Gastroesophageal sphincter (tissue), 4 donors: Measurements from ENCODE around the gene NKAIN2. TPM values are rescaled to one million over a fixed set of nuclear protein-coding genes. Genes with fewer than 3 reads are reported as not detected.

Experiments
- ATAC-seq: fragments of 150-250 bp; one replicate; pipeline ENCODE4 v1.9.1; 2016; ENCODE audit warnings: mild to moderate bottlenecking, moderate library complexity
- H3K27ac ChIP-seq, 4 donors: fragments of 200-600 bp; sonication (generic) in 3 of 4; 1 replicate in 3 of 4; 2 replicates in 1 of 4; pipeline ENCODE4 v1.5.1; 2016 to 2019
- H3K27me3 ChIP-seq: fragments of 200-600 bp; sonication (generic); one replicate; pipeline ENCODE4 v1.5.1; 2019
- H3K36me3 ChIP-seq, 2 donors: fragments of 200-600 bp; sonication (generic); one replicate each; pipeline ENCODE4 v1.5.1; 2019; ENCODE audit warnings: control low read depth in 1 of 2
- H3K4me1 ChIP-seq, 3 donors: fragments of 200-600 bp; sonication (generic); 1 replicate in 2 of 3; 2 replicates in 1 of 3; pipeline ENCODE4 v1.5.1; 2016 to 2019; ENCODE audit warnings: control low read depth in 2 of 3
- H3K4me3 ChIP-seq, 2 donors: fragments of 200-600 bp; sonication (generic); one replicate each; pipeline ENCODE4 v1.5.1; 2019; ENCODE audit warnings: mild to moderate bottlenecking in 1 of 2, moderate library complexity in 1 of 2
- H3K9me3 ChIP-seq, 3 donors: fragments of 200-600 bp; sonication (generic); one replicate each; pipeline ENCODE4 v1.5.1; 2017 to 2019; ENCODE audit warnings: control low read depth in 2 of 3
- EP300 ChIP-seq: sonication (generic); formaldehyde crosslinking; IDR thresholded peaks from one replicate; pipeline ENCODE4 v1.6.1; 2017; ENCODE audit warnings: antibody characterized with exemption, mild to moderate bottlenecking
- POLR2A ChIP-seq, 2 donors: fragments of 450-650 bp; IDR thresholded peaks; one replicate each; pipeline ENCODE4 v1.6.1; 2017; ENCODE audit warnings: antibody characterized with exemption in 2 of 2, mild to moderate bottlenecking in 2 of 2, moderate library complexity in 1 of 2
- POLR2AphosphoS5 ChIP-seq: sonication (generic); formaldehyde crosslinking; IDR thresholded peaks from one replicate; pipeline ENCODE4 v1.6.1; 2017; ENCODE audit warnings: antibody characterized with exemption
- WGBS, 2 donors: methylation state at CpG; one replicate each; pipeline ENCODE4 v1.1.5; 2018; ENCODE audit warnings: low coverage in 1 of 2; 5-methylcytosine and 5-hydroxymethylcytosine counted together
- total RNA-seq, 4 donors: library from RNA; depleted of rRNA; stranded (reverse); fragments of >200 nt; gene quantifications; one replicate each; pipeline ENCODE4 v1.1.0, GENCODE V29; 2016
- TF ChIP-seq, protein P1 (sequence below), 4 experiments: fragments of 200-600 bp in 2 of 4; fragments of 450-650 bp in 2 of 4; sonication (generic) in 1 of 4; IDR thresholded peaks; one replicate each; pipeline ENCODE4 v1.5.1; 2017 to 2019; ENCODE audit warnings: antibody characterized with exemption in 4 of 4, mild to moderate bottlenecking in 2 of 4, moderate library complexity in 2 of 4

NKAIN2 gene
- total RNA-seq, 4 donors from 2014 or later = 0.23 to 3.2 TPM; not detected in 2

DNA sequence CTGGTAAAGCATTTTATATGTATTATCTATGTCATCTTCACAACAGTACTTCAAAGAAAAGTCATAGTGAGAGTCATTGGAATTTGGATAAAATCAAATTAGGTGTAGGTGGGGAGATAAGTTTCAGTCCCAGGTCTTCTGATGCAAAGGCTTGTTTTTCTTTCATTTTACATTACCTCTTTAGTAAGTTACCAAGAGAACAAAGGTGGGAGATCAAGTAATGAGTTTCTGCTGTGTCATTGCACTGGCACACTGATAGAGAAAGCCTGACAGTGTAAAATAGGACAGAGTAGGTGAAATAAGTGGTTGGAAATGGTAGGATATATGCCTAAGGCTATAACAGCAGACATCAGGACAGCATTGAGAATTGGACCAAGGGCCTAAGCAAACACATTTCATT lies 250.4 kb downstream of the NKAIN2 start:
- no peak for ATAC-seq
- H3K4me3 ChIP-seq = no peak overlapping the region
- peaks cover 0 to 14% (median 0%) of the 10 kb centered on the region in 3 donors for H3K4me1 ChIP-seq
- H3K36me3 ChIP-seq = no peaks in the 10 kb centered on the region
- H3K27ac ChIP-seq = no peak overlapping the region
- H3K27me3 ChIP-seq = no peaks in the 10 kb centered on the region
- TF ChIP-seq, protein P1, sequence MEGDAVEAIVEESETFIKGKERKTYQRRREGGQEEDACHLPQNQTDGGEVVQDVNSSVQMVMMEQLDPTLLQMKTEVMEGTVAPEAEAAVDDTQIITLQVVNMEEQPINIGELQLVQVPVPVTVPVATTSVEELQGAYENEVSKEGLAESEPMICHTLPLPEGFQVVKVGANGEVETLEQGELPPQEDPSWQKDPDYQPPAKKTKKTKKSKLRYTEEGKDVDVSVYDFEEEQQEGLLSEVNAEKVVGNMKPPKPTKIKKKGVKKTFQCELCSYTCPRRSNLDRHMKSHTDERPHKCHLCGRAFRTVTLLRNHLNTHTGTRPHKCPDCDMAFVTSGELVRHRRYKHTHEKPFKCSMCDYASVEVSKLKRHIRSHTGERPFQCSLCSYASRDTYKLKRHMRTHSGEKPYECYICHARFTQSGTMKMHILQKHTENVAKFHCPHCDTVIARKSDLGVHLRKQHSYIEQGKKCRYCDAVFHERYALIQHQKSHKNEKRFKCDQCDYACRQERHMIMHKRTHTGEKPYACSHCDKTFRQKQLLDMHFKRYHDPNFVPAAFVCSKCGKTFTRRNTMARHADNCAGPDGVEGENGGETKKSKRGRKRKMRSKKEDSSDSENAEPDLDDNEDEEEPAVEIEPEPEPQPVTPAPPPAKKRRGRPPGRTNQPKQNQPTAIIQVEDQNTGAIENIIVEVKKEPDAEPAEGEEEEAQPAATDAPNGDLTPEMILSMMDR (IDR thresholded peaks at IDR 0.05) = no peak
- no peaks in the 10 kb centered on the region for H3K9me3 ChIP-seq

DNA sequence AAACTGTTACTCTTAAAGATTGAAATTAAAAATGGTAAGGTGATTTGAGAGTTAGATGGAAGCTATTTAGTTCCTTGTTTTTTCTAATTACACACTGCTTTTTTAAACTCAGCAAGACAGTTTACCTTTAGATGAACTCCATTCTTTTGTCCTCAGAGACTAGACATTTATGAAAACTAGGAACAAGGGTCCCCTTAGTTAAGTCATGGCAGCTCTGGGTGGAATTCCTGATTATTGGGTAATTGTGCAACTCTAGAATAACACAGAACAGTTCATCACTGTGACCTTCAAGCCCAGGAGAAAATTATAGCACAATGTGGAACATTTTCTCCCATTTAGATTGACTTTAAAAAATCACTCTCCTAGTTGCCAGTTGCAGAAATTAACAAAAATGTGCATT lies 251.7 kb downstream of the NKAIN2 start:
- H3K27me3 ChIP-seq = no peaks in the 10 kb centered on the region
- H3K4me1 ChIP-seq = peaks cover 0 to 14% (median 0%) of the 10 kb centered on the region in 3 donors
- no peak for ATAC-seq
- TF ChIP-seq, protein P1 (IDR thresholded peaks at IDR 0.05) = no peak
- TF ChIP-seq EP300 (no peak), POLR2A (IDR thresholded peaks at IDR 0.05) (no peak), POLR2AphosphoS5 (no peak)
- H3K27ac ChIP-seq = no peak overlapping the region
- H3K36me3 ChIP-seq = no peaks in the 10 kb centered on the region
- no peak overlapping the region for H3K4me3 ChIP-seq
- H3K9me3 ChIP-seq = no peaks in the 10 kb centered on the region

GRCh38 chr6:124055963-124056362 lies 252.3 kb downstream of the NKAIN2 start:
- no peak for ATAC-seq
- no peak overlapping the region for H3K27ac ChIP-seq
- TF ChIP-seq POLR2AphosphoS5 (no peak), EP300 (no peak), POLR2A (IDR thresholded peaks at IDR 0.05) (no peak)
- TF ChIP-seq, protein P1 (IDR thresholded peaks at IDR 0.05) = no peak
- no peaks in the 10 kb centered on the region for H3K9me3 ChIP-seq
- H3K4me3 ChIP-seq = no peak overlapping the region
- H3K36me3 ChIP-seq = no peaks in the 10 kb centered on the region
- 64 to 67% methylated on average over 1 of the region's 1 CpG for WGBS, 2 donors
- peaks cover 0 to 14% (median 0%) of the 10 kb centered on the region in 3 donors for H3K4me1 ChIP-seq
- H3K27me3 ChIP-seq = no peaks in the 10 kb centered on the region

DNA sequence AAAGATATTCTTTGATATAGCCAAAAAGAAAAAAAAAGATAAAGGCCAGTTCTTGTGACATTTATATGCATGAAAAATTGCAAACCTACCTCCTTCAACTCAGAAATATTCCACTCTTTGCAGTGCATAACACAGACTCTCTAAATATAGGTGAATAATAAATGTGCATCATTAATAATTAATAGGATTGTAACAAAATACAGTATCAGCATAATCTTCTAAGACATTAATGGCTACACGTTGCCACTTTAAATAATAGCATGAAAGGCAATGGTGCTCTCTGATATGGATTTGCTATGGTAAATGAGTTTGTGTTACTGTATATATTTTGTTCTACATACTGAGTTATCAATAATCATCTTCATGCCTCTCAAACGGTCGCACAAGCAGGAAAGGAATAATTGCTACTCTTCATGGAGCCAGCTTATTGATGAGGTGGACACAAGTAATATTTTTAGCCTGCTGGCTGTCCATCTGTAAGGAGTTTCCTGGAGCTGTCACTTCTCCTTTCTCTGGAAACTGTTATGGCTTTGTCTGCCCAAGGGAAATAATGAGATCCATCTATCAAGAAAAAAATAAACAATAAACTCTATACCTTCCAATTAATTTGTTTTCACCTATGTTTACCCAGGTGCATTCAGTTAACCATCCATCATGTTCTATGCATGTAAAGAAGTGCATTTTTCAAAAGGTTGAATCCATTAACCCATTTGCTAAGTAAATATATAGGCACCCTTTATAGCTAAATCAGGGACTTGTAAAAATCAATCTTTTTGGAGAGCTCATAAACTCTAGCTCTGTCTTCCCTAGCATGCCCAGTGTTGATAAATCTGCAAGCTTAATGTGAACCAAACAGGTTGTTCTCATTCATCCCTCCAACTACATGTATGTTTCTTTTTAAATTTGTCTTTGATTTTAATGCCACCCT lies 253.0 kb downstream of the NKAIN2 start:
- WGBS, 2 donors = 39 to 45% methylated on average over 3 of the region's 3 CpGs
- no peaks in the 10 kb centered on the region for H3K36me3 ChIP-seq
- H3K27me3 ChIP-seq = no peaks in the 10 kb centered on the region
- ATAC-seq = no peak
- TF ChIP-seq EP300 = no peak
- TF ChIP-seq POLR2A (IDR thresholded peaks at IDR 0.05) = no peak
- TF ChIP-seq, protein P1 (IDR thresholded peaks at IDR 0.05) = no peak
- TF ChIP-seq POLR2AphosphoS5 = no peak
- no peak overlapping the region for H3K27ac ChIP-seq
- no peak overlapping the region for H3K4me3 ChIP-seq
- H3K9me3 ChIP-seq = no peaks in the 10 kb centered on the region
- peaks cover 0 to 14% (median 0%) of the 10 kb centered on the region in 3 donors for H3K4me1 ChIP-seq

GRCh38 chr6:124057461-124057860 lies 253.8 kb downstream of the NKAIN2 start:
- no peak overlapping the region for H3K4me3 ChIP-seq
- no peaks in the 10 kb centered on the region for H3K9me3 ChIP-seq
- TF ChIP-seq POLR2A (IDR thresholded peaks at IDR 0.05) (no peak), POLR2AphosphoS5 (no peak), EP300 (no peak)
- TF ChIP-seq, protein P1 (IDR thresholded peaks at IDR 0.05) = no peak
- WGBS, 2 donors = 18 to 25% methylated on average over 2 of the region's 2 CpGs
- no peak overlapping the region for H3K27ac ChIP-seq
- H3K36me3 ChIP-seq = no peaks in the 10 kb centered on the region
- no peaks in the 10 kb centered on the region for H3K27me3 ChIP-seq
- no peak for ATAC-seq
- peaks cover 0 to 14% (median 0%) of the 10 kb centered on the region in 3 donors for H3K4me1 ChIP-seq
